Subcutaneous adipose tissue (tissue), 4 donors: ENCODE data around the gene ZNF70. TPM values are rescaled to one million over a fixed set of nuclear protein-coding genes. Genes with fewer than 3 reads are reported as not detected.

ENCODE experiments used
- total RNA-seq, 4 donors: library from RNA; depleted of rRNA; stranded (reverse); fragments of >200 nt; gene quantifications; one replicate each; pipeline ENCODE4 v1.1.0, GENCODE V29; 2016
- TF ChIP-seq, protein P1 (sequence below): fragments of 450-650 bp; IDR thresholded peaks from one replicate; pipeline ENCODE4 v1.5.1; 2016; ENCODE audit warnings: low read depth, mild to moderate bottlenecking, control low read depth, antibody characterized with exemption, moderate library complexity

ZNF70 gene
- total RNA-seq, 4 donors from 2014 or later, result 2.9 to 7.0 (median 3.7) TPM

GRCh38 chr22:23749841-23750301 lies 1.0 kb downstream of the ZNF70 start:
- TF ChIP-seq, protein P1, sequence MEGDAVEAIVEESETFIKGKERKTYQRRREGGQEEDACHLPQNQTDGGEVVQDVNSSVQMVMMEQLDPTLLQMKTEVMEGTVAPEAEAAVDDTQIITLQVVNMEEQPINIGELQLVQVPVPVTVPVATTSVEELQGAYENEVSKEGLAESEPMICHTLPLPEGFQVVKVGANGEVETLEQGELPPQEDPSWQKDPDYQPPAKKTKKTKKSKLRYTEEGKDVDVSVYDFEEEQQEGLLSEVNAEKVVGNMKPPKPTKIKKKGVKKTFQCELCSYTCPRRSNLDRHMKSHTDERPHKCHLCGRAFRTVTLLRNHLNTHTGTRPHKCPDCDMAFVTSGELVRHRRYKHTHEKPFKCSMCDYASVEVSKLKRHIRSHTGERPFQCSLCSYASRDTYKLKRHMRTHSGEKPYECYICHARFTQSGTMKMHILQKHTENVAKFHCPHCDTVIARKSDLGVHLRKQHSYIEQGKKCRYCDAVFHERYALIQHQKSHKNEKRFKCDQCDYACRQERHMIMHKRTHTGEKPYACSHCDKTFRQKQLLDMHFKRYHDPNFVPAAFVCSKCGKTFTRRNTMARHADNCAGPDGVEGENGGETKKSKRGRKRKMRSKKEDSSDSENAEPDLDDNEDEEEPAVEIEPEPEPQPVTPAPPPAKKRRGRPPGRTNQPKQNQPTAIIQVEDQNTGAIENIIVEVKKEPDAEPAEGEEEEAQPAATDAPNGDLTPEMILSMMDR, result no peak

GRCh38 chr22:23745791-23746190 lies 5.1 kb downstream of the ZNF70 start:
- TF ChIP-seq, protein P1, result no peak

GRCh38 chr22:23744485-23744884 lies 6.4 kb downstream of the ZNF70 start:
- TF ChIP-seq, protein P1, result no peak

GRCh38 chr22:23744001-23744400 lies 6.9 kb downstream of the ZNF70 start:
- TF ChIP-seq, protein P1, result no peak

GRCh38 chr22:23743303-23743705 lies 7.6 kb downstream of the ZNF70 start:
- TF ChIP-seq, protein P1, result no peak

- TF ChIP-seq, protein P1, result no peak
Measured at GRCh38 chr22:23742505-23743264, 8.2 kb downstream of the ZNF70 start.

GRCh38 chr22:23737696-23738095 lies 13.2 kb downstream of the ZNF70 start:
- TF ChIP-seq, protein P1, result no peak
